Measurements from ENCODE around the gene TP53I13.

The TP53I13 gene

DNA sequence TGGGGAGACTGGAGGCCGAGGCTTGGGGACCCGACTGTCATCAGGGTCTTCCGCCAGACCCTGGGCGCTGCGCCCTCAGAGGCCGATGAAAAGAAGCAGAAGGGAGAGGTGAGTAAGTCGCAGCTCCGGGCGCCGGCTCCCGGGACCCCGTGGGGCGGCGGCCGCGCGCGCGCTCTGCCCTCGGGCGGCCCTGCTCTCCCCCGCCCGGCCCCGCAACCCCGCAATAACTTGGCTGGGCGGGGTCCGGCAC, 1.3 kb upstream of the TP53I13 start:
- no peak for DNase-seq (ENCODE audit: low read depth)

- peak; percentile 69 for DNase-seq (ENCODE audit: low read depth)
Observed at GRCh38 chr17:29567554-29568330, 759 bp upstream of the TP53I13 start.

- DNase-seq (ENCODE audit: low read depth): no peak
Observed at GRCh38 chr17:29569245-29569950, 897 bp downstream of the TP53I13 start.

GRCh38 chr17:29570521-29570920, 2.0 kb downstream of the TP53I13 start:
- DNase-seq (ENCODE audit: low read depth): no peak

GRCh38 chr17:29571486-29571882, 3.0 kb downstream of the TP53I13 start:
- no peak for DNase-seq (ENCODE audit: low read depth)

- DNase-seq (ENCODE audit: low read depth): no peak
Observed at GRCh38 chr17:29571883-29572681, 3.6 kb downstream of the TP53I13 start.

- DNase-seq (ENCODE audit: low read depth): no peak
Observed at GRCh38 chr17:29572691-29573557, 4.4 kb downstream of the TP53I13 start.

DNA sequence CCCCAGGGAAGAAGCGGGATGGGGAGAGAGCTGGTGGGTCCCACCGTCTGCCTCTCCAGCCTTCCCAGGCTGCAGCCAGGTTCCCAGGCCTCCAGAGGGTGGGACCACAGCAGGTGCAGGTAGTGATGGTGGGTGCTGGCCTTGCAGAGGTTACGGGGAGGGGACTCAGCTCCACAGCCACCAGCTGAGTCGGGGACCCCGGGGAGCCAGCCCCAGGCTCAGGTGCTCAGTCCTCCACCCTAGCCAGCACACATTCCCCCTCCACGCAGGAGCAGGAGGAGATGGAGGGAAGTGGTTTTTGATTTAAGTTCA, 5.0 kb downstream of the TP53I13 start:
- no peak for DNase-seq (ENCODE audit: low read depth)

DNA sequence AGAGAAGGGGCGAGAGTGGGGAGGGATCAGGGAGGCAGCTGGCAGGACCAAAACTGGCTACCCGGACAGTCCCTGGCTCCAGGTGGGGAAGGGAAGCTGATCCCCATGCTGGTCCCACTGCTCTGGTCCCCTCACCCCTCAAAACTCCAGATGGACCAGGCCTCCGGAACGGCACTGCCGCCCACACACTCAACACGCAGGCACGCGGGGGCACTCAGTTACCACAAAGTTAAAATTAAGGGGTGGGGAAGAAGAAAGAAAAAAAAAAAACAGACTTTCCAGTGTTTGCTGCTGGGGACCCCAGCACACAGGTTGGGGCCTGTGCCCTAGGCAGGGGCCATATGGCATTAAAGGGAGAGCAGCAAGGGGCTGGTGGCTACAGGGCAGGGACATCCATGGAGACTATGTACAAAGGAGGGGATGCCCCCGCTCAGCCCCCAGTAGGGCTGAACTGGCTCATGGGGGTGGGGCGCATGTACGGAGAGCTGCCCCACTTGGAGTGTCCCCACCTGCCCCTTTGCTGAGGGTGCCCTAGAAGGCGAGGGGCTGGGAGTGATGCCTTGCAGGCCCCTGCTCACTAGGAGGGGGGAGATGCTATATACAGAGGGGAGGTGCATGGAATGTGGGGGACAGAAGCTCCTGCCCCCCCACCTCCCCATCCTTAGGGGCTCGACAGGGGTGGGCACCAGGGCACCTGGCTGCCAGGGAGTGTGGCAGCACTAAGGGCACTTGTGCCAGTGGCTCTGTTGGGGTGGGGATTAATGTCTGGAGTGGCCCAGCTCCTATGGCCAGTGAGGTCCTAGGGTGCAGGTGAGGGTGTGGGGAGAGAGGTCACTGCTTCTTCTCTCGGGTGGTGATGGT, 5.6 kb downstream of the TP53I13 start:
- no peak for DNase-seq (ENCODE audit: low read depth)

GRCh38 chr17:29574732-29575510, 6.4 kb downstream of the TP53I13 start:
- no peak for DNase-seq (ENCODE audit: low read depth)

DNA sequence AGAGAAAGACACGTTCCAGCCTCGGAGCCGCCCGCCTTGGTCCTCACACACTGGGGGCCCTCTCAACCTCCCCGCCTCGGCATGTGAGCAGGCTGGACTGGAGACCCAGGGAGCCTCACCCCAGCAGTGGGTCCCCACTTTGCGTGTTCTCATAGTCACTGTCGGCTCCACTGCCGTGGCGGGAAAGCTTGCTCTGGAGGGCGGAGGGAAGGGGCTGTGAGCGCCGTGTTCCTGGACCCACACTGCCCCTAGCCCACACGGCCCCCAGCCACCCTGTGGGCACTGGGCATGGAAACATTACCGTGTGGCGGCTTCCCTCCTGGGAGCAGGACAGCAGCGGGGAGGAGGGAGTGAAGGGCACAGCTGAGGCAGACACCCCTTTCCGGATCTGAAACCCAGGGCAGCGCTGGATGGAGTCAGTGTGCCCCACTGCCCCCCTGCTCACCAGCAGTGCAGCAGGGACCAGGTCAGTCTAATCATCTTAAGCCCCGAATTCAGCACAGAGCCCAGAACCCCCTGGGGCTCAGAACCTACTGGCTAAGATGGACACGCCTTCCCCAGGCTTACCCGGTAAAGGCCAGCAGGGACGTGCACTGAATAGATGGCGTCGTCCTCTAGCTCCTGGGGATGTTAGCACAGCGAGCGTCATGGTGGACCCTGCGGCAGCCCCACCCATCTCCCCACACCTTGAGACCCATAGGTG, 7.2 kb downstream of the TP53I13 start:
- DNase-seq (ENCODE audit: low read depth): no peak

DNA sequence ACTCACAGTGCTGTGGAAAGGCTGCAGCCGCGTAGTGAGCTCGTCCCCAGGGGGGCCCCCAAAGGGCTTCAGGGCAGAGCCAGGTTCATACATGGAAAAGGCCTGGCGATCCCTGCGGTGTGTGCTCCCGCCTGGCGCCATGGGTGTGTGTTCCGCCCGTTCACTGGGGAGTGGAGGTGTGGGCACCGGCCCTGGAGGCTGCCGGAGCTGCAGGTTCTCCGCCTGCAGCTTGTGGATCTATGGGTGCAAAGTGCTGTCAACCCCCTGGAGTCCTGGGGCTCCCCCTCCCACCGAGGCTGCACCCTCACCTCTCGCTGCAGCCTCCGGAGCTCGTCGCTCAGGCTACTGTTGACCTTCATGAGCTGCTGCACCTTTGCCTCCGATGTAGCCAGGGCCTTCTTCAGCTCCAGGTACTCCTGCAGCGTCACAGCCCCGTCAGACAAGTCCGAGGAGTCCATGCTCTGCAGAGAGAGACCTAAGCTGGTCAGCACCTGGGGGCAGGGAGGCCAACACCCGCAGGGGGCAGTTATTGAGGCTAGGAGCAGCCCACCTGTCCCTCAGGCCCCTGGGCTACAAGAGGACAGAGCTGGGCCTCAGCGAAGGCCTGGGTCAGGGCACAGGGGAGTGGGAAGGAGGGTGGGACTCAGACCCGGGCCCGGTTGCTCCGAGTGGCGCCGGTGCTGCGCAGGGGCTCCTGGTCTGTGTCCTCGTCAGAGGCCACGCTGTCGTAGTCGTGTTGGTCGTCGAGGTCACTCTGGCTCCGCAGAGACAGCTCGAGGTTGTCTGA, 7.9 kb downstream of the TP53I13 start:
- DNase-seq (ENCODE audit: low read depth): no peak

DNA sequence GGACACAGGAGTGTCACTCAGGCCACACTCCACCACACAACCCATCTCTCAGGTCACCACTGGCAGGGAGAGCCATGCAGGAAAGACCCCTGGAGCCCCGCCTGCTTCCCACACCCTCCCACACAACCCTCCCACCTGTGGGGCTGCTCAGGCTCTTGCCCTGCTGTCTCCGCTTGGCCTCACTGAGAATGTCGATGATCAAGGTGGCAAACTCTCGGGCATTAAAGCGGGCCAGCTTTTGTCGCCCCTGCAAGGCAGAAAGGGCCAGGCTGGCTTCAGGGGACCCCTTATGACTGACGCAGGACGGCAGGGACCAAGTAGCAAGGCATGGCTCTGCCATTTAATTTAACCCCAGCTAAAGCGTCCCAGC, 8.5 kb downstream of the TP53I13 start:
- no peak for DNase-seq (ENCODE audit: low read depth)

- DNase-seq (ENCODE audit: low read depth): no peak
Observed at GRCh38 chr17:29577385-29578211, 9.1 kb downstream of the TP53I13 start.

DNA sequence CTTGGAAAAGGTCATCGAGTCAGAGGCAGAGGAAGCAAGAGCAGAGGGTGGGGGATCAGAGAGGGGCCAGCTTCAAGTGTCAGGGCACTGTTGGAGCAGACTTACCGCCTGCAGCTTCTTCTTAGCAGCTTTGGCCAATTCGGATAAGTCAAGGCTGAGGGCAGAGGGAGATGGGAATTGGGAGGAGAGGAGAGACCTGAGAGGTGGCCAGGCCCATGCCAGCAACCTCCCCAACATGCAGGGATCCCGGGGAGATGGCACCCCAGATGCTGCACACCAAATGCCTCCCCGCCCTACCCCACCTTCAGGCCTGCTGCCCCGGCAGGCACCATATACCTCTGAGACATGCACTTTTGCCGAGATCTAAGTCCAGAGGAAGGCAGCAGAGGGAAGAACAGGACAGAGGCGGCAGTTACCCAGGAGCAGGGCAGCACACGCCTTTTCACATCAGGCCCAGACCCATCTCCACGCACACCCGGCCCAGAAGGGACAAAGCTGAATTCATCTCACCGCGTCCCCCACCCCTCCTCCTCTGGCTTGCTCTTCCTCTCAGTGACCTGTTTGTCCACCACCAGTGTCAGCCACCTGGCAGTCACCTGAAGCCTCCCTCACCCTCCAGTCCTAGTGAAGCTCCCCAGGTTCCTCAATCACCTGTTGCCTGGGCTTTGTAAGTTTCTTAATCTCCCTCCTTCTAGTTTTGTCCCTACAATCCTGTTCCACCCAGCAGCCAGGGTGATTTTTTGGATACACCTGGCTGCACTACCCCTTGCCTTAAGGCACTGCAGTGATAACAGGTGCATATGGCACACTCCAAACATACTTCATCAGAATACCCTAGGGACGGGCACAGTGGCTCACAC, 10.4 kb downstream of the TP53I13 start:
- DNase-seq (ENCODE audit: low read depth): no peak

- DNase-seq (ENCODE audit: low read depth): peak; percentile 86
Observed at GRCh38 chr17:29579866-29580771, 11.6 kb downstream of the TP53I13 start.

All from activated T-cell treated with anti-CD3 and anti-CD28 coated beads for 24 hours (primary cell).